B cell (primary cell): ENCODE data around the gene JADE3. TPM values are rescaled to one million over a fixed set of nuclear protein-coding genes. Genes with fewer than 3 reads are reported as not detected.

Experiments used
- ATAC-seq: fragments of 200-7000 bp; cut with Tn5 transposase; one replicate; pipeline ENCODE4 v1.10.0; 2021; ENCODE audit warnings: low read depth, mild to moderate bottlenecking, moderate number of reproducible peaks, moderate library complexity
- CTCF ChIA-PET: fragments of 350-600 bp; sonication (Branson Sonifier 250); formaldehyde crosslinking; loops from one replicate; lab custom pipeline; 2021; ENCODE audit warnings: antibody characterized with exemption, inconsistent platforms; lab: Charles Lee
- POLR2A ChIA-PET: fragments of 350-600 bp; sonication (Branson Sonifier 250); formaldehyde crosslinking; loops from one replicate; lab custom pipeline; 2021; ENCODE audit warnings: antibody characterized with exemption; lab: Charles Lee
- DNase-seq: peaks from one replicate; pipeline ENCODE4 v3.0.0; 2013
- H2AFZ ChIP-seq: 2 replicates; pipeline ENCODE4 v1.6.1; 2012; ENCODE audit warnings: mild to moderate bottlenecking, low read depth, low read length; ENCODE audit not compliant: insufficient read depth, poor library complexity, severe bottlenecking
- H3K27ac ChIP-seq, 2 donors: 1 replicate in 1 of 2; 2 replicates in 1 of 2; pipeline ENCODE4 v1.5.1; 2012 to 2013; ENCODE audit warnings: low read length in 2 of 2, mild to moderate bottlenecking in 2 of 2, moderate library complexity in 1 of 2
- H3K27me3 ChIP-seq, 4 experiments: fragments of 200-600 bp in 1 of 4; sonication (generic) in 1 of 4; replicated peaks in 1 of 4; 1 replicate in 2 of 4; 2 replicates in 2 of 4; pipeline versions ENCODE4 v1.6.1 to v1.7.0; 2013 to 2016; ENCODE audit warnings: low read length in 3 of 4, mild to moderate bottlenecking in 2 of 4, mixed read lengths in 1 of 4, moderate library complexity in 1 of 4; ENCODE audit not compliant: insufficient read depth in 4 of 4, control insufficient read depth in 3 of 4; ENCODE audit errors: control extremely low read depth in 1 of 4
- H3K36me3 ChIP-seq, 2 experiments: replicated peaks in 1 of 2; 1 replicate in 1 of 2; 2 replicates in 1 of 2; pipeline versions ENCODE4 v1.6.1 to v1.7.1; 2013; ENCODE audit warnings: low read length in 1 of 2; ENCODE audit not compliant: insufficient read depth in 2 of 2, control insufficient read depth in 1 of 2; ENCODE audit errors: control extremely low read depth in 1 of 2, extremely low read depth in 1 of 2
- H3K4me1 ChIP-seq, 2 donors: fragments of 200-600 bp in 1 of 2; sonication (generic) in 1 of 2; 1 replicate in 1 of 2; 2 replicates in 1 of 2; pipeline versions ENCODE4 v1.5.1 to v1.6.1; 2013 to 2017; ENCODE audit warnings: low read length in 2 of 2; ENCODE audit not compliant: control insufficient read depth in 2 of 2, insufficient read depth in 2 of 2
- H3K4me2 ChIP-seq: replicated peaks from 2 replicates; pipeline ENCODE3; 2012; ENCODE audit warnings: mild to moderate bottlenecking, low read depth, low read length; ENCODE audit not compliant: poor library complexity, severe bottlenecking
- H3K4me3 ChIP-seq, 5 experiments: fragments of 200-600 bp in 1 of 5; sonication (generic) in 1 of 5; 1 replicate in 3 of 5; 2 replicates in 2 of 5; pipeline versions ENCODE4 v1.5.1 to v1.7.0; 2011 to 2016; ENCODE audit warnings: low read length in 4 of 5, mild to moderate bottlenecking in 4 of 5, low read depth in 2 of 5, control low read depth in 1 of 5, moderate library complexity in 1 of 5; ENCODE audit not compliant: insufficient read depth in 1 of 5; ENCODE audit errors: control extremely low read depth in 1 of 5, extremely low read depth in 1 of 5
- H3K79me2 ChIP-seq: fragments of 200-600 bp; sonication (generic); one replicate; pipeline ENCODE4 v1.6.0; 2016; ENCODE audit warnings: low read length; ENCODE audit not compliant: control insufficient read depth, insufficient read depth
- H3K9ac ChIP-seq: fragments of 200-600 bp; sonication (generic); 2 replicates; pipeline ENCODE4 v1.6.1; 2017; ENCODE audit warnings: mild to moderate bottlenecking, low read length, moderate library complexity
- H3K9me3 ChIP-seq, 3 donors: one replicate each; pipeline versions ENCODE4 v1.6.1 to v1.7.1; 2013; ENCODE audit warnings: low read length in 2 of 3; ENCODE audit not compliant: control insufficient read depth in 2 of 3, insufficient read depth in 1 of 3; ENCODE audit errors: control extremely low read depth in 1 of 3
- H4K20me1 ChIP-seq: 2 replicates; pipeline ENCODE4 v1.6.0; 2012; ENCODE audit warnings: mild to moderate bottlenecking, low read length; ENCODE audit not compliant: insufficient read depth, control insufficient read depth, poor library complexity, severe bottlenecking
- H3K27ac Mint-ChIP-seq: one replicate; pipeline ENCODE4 v1.8.0; 2021; ENCODE audit warnings: mixed read lengths
- H3K27me3 Mint-ChIP-seq: one replicate; pipeline ENCODE4 v1.8.0; 2021; ENCODE audit warnings: mixed read lengths
- H3K4me1 Mint-ChIP-seq: one replicate; pipeline ENCODE4 v1.8.0; 2021; ENCODE audit warnings: mixed read lengths
- H3K4me3 Mint-ChIP-seq: one replicate; pipeline ENCODE4 v1.8.0; 2021; ENCODE audit warnings: mixed read lengths
- H3K9me3 Mint-ChIP-seq: one replicate; pipeline ENCODE4 v1.8.0; 2022; ENCODE audit warnings: mixed read lengths; ENCODE audit not compliant: insufficient read depth
- EZH2 ChIP-seq: IDR thresholded peaks from 2 replicates; pipeline ENCODE4 v1.6.1; 2012; ENCODE audit warnings: borderline replicate concordance, low read depth, mild to moderate bottlenecking, moderate library complexity, low read length; ENCODE audit not compliant: insufficient read depth, poor library complexity, severe bottlenecking
- whole genome bisulfite sequencing: methylation state at CpG from one replicate; pipeline ENCODE4 v1.1.5; 2013; ENCODE audit warnings: missing lambda C conversion rate; ENCODE audit not compliant: insufficient coverage; 5-methylcytosine and 5-hydroxymethylcytosine counted together
- intact Hi-C: fragments of 100-400 bp; cut with micrococcal nuclease; formaldehyde crosslinking; loops from one replicate; pipeline ENCODE4 v1.10.0; 2022
- polyA plus RNA-seq: library from polyadenylated mRNA; depleted of rRNA; stranded (reverse); fragments of >200 nt; gene quantifications from 2 replicates; pipeline ENCODE4 v1.2.3, GENCODE V29; 2012
- total RNA-seq, 2 donors: library from RNA; stranded (reverse); fragments of 120-200 nt in 1 of 2; gene quantifications; 1 replicate in 1 of 2; 2 replicates in 1 of 2; pipeline versions ENCODE4 v1.2.3 to v1.2.4, GENCODE V29; 2013 to 2022
- TF ChIP-seq, protein P1 (sequence below): fragments of 200-600 bp; IDR thresholded peaks from one replicate; pipeline ENCODE4 v1.8.0; 2022; ENCODE audit warnings: antibody characterized with exemption, mild to moderate bottlenecking

The JADE3 gene
- total and polyA plus RNA-seq, 2 donors (not counting 1 experiment from before 2014, with no cell fraction given): 3.6 to 23.4 TPM

DNA sequence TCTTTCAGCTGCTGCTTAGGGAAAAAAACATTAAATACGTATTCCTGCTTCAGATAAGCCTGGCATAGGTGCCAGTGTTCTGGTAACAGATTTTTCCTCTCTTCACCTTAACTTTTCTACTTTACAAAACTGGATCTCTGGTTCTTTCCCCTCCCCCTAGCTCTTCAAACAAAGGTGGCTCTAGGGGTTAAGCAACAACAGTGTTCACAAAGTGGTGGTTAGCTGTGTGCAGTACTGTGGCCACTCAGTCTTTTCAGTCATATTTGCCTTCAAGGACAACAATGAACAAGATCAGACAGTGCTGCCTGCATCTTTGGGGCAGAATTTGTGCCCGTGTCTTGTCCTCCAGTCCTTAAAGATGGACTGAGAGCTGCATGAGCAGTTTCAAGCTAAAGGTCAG lies 151.0 kb downstream of the JADE3 start:
- CTCF ChIA-PET: no interaction called here
- no peak for ATAC-seq

DNA sequence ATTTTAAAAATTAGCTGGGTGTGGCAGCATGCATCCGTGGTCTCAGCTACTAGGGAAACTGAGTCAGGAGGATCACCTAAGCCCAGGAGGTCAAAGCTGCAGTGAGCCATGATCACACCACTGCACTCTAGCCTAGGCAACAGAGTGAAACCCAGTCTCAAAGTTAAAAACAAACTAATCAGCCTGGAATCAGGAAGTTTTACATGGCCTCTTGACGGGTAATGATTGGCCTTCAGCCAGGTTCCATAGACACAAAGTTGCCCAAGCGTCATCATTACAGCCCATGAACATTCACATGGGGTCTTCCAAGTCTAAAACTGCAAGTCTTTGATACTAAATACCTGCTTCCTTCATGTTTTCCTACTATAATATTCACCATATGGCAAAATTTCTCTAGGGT lies 156.0 kb downstream of the JADE3 start:
- no peaks in the 10 kb centered on the region for H3K27me3 ChIP-seq
- no peak overlapping the region for H3K4me3 ChIP-seq
- Mint-ChIP-seq H3K27me3 (no peaks in the 10 kb centered on the region), H3K4me3 (no peak overlapping the region), H3K9me3 (no peaks in the 10 kb centered on the region), H3K27ac (no peak overlapping the region), H3K4me1 (no peaks in the 10 kb centered on the region)
- no peak for ATAC-seq
- intact Hi-C loops: no loop called here
- POLR2A ChIA-PET: no interaction called here
- no peaks in the 10 kb centered on the region for H4K20me1 ChIP-seq
- H3K4me2 ChIP-seq: no peak overlapping the region
- H3K79me2 ChIP-seq: no peaks in the 10 kb centered on the region
- CTCF ChIA-PET: no interaction called here
- H3K27ac ChIP-seq: no peak overlapping the region
- no peak for TF ChIP-seq EZH2
- TF ChIP-seq, protein P1, sequence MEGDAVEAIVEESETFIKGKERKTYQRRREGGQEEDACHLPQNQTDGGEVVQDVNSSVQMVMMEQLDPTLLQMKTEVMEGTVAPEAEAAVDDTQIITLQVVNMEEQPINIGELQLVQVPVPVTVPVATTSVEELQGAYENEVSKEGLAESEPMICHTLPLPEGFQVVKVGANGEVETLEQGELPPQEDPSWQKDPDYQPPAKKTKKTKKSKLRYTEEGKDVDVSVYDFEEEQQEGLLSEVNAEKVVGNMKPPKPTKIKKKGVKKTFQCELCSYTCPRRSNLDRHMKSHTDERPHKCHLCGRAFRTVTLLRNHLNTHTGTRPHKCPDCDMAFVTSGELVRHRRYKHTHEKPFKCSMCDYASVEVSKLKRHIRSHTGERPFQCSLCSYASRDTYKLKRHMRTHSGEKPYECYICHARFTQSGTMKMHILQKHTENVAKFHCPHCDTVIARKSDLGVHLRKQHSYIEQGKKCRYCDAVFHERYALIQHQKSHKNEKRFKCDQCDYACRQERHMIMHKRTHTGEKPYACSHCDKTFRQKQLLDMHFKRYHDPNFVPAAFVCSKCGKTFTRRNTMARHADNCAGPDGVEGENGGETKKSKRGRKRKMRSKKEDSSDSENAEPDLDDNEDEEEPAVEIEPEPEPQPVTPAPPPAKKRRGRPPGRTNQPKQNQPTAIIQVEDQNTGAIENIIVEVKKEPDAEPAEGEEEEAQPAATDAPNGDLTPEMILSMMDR: no peak
- no peak overlapping the region for H3K9ac ChIP-seq
- H3K36me3 ChIP-seq: no peaks in the 10 kb centered on the region
- no peaks in the 10 kb centered on the region for H3K4me1 ChIP-seq
- no peak overlapping the region for H2AFZ ChIP-seq
- DNase-seq: no peak
- no peaks in the 10 kb centered on the region for H3K9me3 ChIP-seq
- 71% methylated on average over 1 of the region's 3 CpGs for WGBS

More for the DNA sequence above, 151.0 kb downstream of the JADE3 start:
- Histone ChIP-seq H3K27me3 (no peaks in the 10 kb centered on the region), H3K36me3 (peaks cover 0 to 4% of the 10 kb centered on the region in 2 experiments), H3K9ac (no peak overlapping the region), H3K79me2 (no peaks in the 10 kb centered on the region), H4K20me1 (no peaks in the 10 kb centered on the region), H3K9me3 (no peaks in the 10 kb centered on the region), H3K4me3 (no peak overlapping the region), H3K27ac (no peak overlapping the region), H3K4me2 (no peak overlapping the region), H3K4me1 (no peaks in the 10 kb centered on the region), H2AFZ (no peak overlapping the region)
- no peaks in the 10 kb centered on the region for H3K27me3 Mint-ChIP-seq
- TF ChIP-seq, protein P1: no peak
- TF ChIP-seq EZH2: no peak
- no CpG with 5 or more reads among the region's 2 CpGs for WGBS
- intact Hi-C loops: no loop called here
- no peaks in the 10 kb centered on the region for H3K9me3 Mint-ChIP-seq
- POLR2A ChIA-PET: no interaction called here
- no peak overlapping the region for H3K4me3 Mint-ChIP-seq
- no peaks in the 10 kb centered on the region for H3K4me1 Mint-ChIP-seq
- DNase-seq: no peak
- no peak overlapping the region for H3K27ac Mint-ChIP-seq
